HG02970 (cell line): ENCODE measurements around the gene APOM.

ENCODE experiments used
- ATAC-seq: cut with Tn5 transposase; IDR thresholded peaks from one replicate; pipeline ENCODE4 v1.9.1; 2021; ENCODE audit warnings: mild to moderate bottlenecking, moderate library complexity, moderate number of reproducible peaks; ENCODE audit not compliant: unreplicated experiment, low FRiP score

Gene APOM

GRCh38 chr6:31701666-31702404 is 46.1 kb downstream of the APOM start:
- no peak for ATAC-seq

GRCh38 chr6:31702405-31702818 is 46.7 kb downstream of the APOM start:
- ATAC-seq = no peak

- ATAC-seq = peak; percentile 93
Observed at GRCh38 chr6:31702819-31703716, 47.4 kb downstream of the APOM start, which contains the start of gene ABHD16A. Gene ABHD16A, minus strand, starts transcription at chr6:31703324. Its CDS starts 43 bp downstream, at chr6:31703281.

GRCh38 chr6:31705931-31706330 is 50.2 kb downstream of the APOM start:
- ATAC-seq = no peak

- no peak for ATAC-seq
Observed at GRCh38 chr6:31706599-31706998, 50.9 kb downstream of the APOM start, which contains the start of gene LY6G6F. Gene LY6G6F, plus strand, starts transcription at chr6:31706866. Its CDS starts 41 bp downstream, at chr6:31706907.

GRCh38 chr6:31707701-31708100 is 52.0 kb downstream of the APOM start:
- no peak for ATAC-seq
